ENCODE data around the gene GALNT10. TPM values are rescaled to one million over a fixed set of nuclear protein-coding genes. Genes with fewer than 3 reads are reported as not detected.
"Not testable (repeated sequence)": the region's sequence is repeated elsewhere in the genome, so short reads cannot be mapped to it uniquely, and the experiment has no call there.

Gene GALNT10
- total RNA-seq, 4 donors from 2014 or later, result 21.4 to 49.8 (median 44.7) TPM

DNA sequence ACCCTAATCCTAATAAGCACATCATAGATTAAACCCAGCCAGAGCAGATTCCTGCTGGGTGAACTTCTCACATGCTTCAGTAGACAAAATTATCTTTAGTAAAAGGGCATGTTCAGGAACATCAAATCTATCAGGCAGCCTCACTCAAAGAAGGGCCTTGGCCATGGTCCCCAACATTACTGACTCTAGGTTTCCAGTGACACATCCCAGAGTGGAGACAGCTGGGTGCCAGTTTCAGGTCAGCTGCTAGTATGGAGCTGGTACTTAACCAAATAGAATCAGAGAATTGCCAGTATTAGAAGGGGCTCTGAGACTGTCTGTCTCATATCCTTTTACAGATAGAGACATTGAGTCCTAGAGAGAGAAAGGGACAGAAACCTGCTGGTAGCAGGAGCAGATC lies 44.1 kb upstream of the GALNT10 start:
- TF ChIP-seq POLR2A (IDR thresholded peaks at IDR 0.05; ENCODE audit: low read depth) (no peak), POLR2AphosphoS5 (IDR thresholded peaks at IDR 0.05) (no peak), EP300 (IDR thresholded peaks at IDR 0.05) (no peak)
- TF ChIP-seq, protein P1, sequence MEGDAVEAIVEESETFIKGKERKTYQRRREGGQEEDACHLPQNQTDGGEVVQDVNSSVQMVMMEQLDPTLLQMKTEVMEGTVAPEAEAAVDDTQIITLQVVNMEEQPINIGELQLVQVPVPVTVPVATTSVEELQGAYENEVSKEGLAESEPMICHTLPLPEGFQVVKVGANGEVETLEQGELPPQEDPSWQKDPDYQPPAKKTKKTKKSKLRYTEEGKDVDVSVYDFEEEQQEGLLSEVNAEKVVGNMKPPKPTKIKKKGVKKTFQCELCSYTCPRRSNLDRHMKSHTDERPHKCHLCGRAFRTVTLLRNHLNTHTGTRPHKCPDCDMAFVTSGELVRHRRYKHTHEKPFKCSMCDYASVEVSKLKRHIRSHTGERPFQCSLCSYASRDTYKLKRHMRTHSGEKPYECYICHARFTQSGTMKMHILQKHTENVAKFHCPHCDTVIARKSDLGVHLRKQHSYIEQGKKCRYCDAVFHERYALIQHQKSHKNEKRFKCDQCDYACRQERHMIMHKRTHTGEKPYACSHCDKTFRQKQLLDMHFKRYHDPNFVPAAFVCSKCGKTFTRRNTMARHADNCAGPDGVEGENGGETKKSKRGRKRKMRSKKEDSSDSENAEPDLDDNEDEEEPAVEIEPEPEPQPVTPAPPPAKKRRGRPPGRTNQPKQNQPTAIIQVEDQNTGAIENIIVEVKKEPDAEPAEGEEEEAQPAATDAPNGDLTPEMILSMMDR (IDR thresholded peaks at IDR 0.05), result no peak

DNA sequence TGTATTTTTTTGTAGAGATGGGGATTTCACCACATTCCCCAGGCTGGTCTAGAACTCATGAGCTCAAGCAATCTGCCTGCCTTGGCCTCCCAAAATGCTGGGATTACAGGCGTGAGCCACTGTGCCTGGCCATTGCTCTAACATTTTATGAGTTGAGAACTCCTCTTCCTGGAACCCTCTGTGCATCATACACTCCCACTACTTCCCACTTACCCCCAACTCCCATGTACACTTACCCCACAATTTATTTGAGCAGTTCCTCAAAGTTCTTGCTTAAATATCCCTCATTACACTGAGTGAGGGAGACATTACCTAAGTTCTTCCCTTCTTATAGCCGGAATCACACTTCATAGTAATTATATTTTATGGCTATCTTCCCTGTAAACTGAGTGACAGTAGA lies 42.9 kb upstream of the GALNT10 start:
- intact Hi-C loops (cut with DNase I), result no loop called here
- peaks cover 0 to 6% (median 0%) of the 10 kb centered on the region in 4 donors for H3K4me1 ChIP-seq
- TF ChIP-seq POLR2A (IDR thresholded peaks at IDR 0.05; ENCODE audit: low read depth) (no peak), EP300 (IDR thresholded peaks at IDR 0.05) (no peak), POLR2AphosphoS5 (IDR thresholded peaks at IDR 0.05) (no peak)
- TF ChIP-seq, protein P1 (IDR thresholded peaks at IDR 0.05), result no peak
- no peak overlapping the region for H3K4me3 ChIP-seq
- H3K27me3 ChIP-seq, result no peaks in the 10 kb centered on the region
- DNase-seq (ENCODE audit: extremely low spot score), result peak; percentile 19
- no peaks in the 10 kb centered on the region for H3K9me3 ChIP-seq
- H3K27ac ChIP-seq (replicated peaks in 1 of 4), result no peak overlapping the region
- 92% methylated on average over 2 of the region's 2 CpGs for WGBS
- no peaks in the 10 kb centered on the region for H3K36me3 ChIP-seq

More for the DNA sequence above, 44.1 kb upstream of the GALNT10 start:
- Histone ChIP-seq H3K4me1 (peaks cover 0 to 12% (median 6%) of the 10 kb centered on the region in 4 donors), H3K27me3 (no peaks in the 10 kb centered on the region), H3K4me3 (no peak overlapping the region), H3K36me3 (no peaks in the 10 kb centered on the region), H3K27ac (replicated peaks in 1 of 4) (no peak overlapping the region), H3K9me3 (no peaks in the 10 kb centered on the region)
- peak; percentile 45 for DNase-seq (ENCODE audit: extremely low spot score)
- intact Hi-C loops (cut with DNase I), result no loop called here

DNA sequence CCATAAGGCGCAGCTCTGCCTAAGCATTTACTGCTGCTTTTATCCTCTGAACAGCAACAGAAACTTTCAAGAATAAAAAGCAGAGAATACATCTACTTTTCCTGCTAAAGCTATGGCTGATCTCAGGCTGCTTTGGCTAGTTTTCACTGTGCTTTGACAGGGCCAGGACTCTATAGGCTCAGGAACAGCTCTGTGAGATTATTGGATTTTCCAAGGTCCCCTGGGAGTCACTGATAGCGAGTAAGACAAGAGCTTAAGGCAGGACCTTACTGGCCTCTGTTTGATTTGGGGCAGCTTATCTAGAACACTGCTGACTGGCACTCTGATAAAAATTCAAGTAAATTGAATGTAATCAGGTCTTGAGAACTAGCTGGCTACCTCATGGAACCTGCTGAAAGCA lies 40.1 kb upstream of the GALNT10 start:
- H3K27me3 ChIP-seq; H3K36me3 ChIP-seq; H3K4me1 ChIP-seq; H3K4me3 ChIP-seq; intact Hi-C loops (cut with DNase I); DNase-seq (ENCODE audit: extremely low spot score); H3K27ac ChIP-seq (replicated peaks in 1 of 4); H3K9me3 ChIP-seq: not testable (repeated sequence)
- WGBS, result 85% methylated on average over 2 of the region's 2 CpGs

DNA sequence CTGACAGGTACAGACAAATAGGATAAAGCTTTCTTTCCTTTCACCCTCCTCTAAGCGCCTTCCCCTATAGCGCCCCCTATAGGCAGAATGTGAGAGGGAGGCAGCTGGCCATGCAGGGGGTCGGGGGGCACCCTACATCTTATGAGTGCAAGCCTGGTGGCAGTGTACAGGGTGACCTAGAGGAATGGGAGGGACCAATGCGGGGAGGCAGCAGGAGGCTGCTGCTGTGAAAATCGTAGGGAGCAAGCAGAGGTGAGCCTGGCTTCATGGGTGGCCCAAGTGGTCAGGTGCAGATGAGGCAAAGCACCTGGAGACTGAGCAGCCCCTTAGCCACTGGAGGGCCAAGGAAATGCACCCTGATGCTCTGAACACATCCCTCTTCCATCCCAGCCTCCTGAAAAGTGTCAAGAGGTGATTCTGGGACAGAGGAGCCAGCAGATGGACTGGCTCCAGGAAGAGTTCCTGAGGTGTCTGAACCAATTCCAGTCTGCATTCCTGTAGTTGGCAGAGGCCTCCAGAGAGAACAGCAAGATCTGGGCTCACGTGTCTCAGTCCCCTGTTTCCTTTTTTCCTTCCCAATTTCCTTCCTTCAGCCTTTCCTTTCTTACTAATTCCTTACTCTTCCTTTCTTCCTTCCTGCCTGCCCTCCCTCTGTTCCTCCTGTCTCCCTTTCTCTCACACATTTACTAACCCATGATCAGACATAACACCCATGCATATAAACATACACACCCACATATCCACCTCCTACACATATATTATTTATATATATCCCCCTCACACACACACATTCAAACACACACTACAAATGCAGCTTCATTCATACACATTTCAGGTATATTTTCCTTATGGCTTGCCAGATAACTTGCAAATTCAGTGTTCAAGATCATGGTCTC lies 32.8 kb upstream of the GALNT10 start:
- no peak overlapping the region for H3K4me3 ChIP-seq
- no peak overlapping the region for H3K27ac ChIP-seq (replicated peaks in 1 of 4)
- WGBS, result 35% methylated on average over 6 of the region's 6 CpGs
- DNase-seq (ENCODE audit: extremely low spot score), result no peak
- peaks cover 5 to 10% (median 8%) of the 10 kb centered on the region in 4 donors for H3K4me1 ChIP-seq
- H3K36me3 ChIP-seq, result no peaks in the 10 kb centered on the region
- no peaks in the 10 kb centered on the region for H3K27me3 ChIP-seq
- TF ChIP-seq, protein P1 (IDR thresholded peaks at IDR 0.05), result peak in 2 of 3 experiments; percentile 23 to 24
- TF ChIP-seq POLR2AphosphoS5 (IDR thresholded peaks at IDR 0.05), result no peak
- TF ChIP-seq POLR2A (IDR thresholded peaks at IDR 0.05; ENCODE audit: low read depth), result no peak
- no peak for TF ChIP-seq EP300 (IDR thresholded peaks at IDR 0.05)
- no peaks in the 10 kb centered on the region for H3K9me3 ChIP-seq
- intact Hi-C loops (cut with DNase I), result no loop called here

DNA sequence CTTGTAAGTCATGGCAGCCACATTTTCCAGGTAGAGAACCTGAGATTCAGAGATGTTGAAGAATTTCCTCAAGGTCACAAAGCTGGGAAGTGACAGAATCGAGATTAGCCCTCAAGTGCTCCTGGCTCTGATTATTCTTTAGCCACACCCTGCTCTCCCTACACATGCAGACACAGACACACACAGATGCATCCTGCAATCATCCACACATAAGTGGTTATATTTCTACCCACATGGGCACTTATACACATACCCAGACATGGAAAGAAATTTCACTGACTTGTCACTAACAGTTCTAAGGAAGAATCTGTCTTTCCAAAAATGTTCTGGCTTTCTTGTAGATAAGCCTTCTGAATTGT lies 32.2 kb upstream of the GALNT10 start:
- Histone ChIP-seq H3K4me1 (peaks cover 5 to 10% (median 8%) of the 10 kb centered on the region in 4 donors), H3K4me3 (no peak overlapping the region), H3K36me3 (no peaks in the 10 kb centered on the region), H3K27ac (replicated peaks in 1 of 4) (no peak overlapping the region), H3K9me3 (no peaks in the 10 kb centered on the region), H3K27me3 (no peaks in the 10 kb centered on the region)
- intact Hi-C loops (cut with DNase I), result no loop called here
- TF ChIP-seq POLR2AphosphoS5 (IDR thresholded peaks at IDR 0.05), result no peak
- TF ChIP-seq POLR2A (IDR thresholded peaks at IDR 0.05; ENCODE audit: low read depth), result no peak
- TF ChIP-seq EP300 (IDR thresholded peaks at IDR 0.05), result no peak
- TF ChIP-seq, protein P1 (IDR thresholded peaks at IDR 0.05), result no peak
- no peak for DNase-seq (ENCODE audit: extremely low spot score)
- WGBS, result 80% methylated on average over 1 of the region's 1 CpG

Data from esophagus muscularis mucosa (tissue), 4 donors.